ENCODE results near the gene ECHS1.
"Not testable (repeated sequence)": the region's sequence is repeated elsewhere in the genome, so short reads cannot be mapped to it uniquely, and the experiment has no call there.

The ECHS1 gene

GRCh38 chr10:133324857-133325260 is 48.3 kb downstream of the ECHS1 start:
- H3K27me3 ChIP-seq (replicated peaks; ENCODE audit: control insufficient read depth, insufficient read depth, low read length), result no peaks in the 10 kb centered on the region; the same call in 1 of the 2 replicates
- H3K36me3 ChIP-seq (ENCODE audit: control insufficient read depth, insufficient read depth, low read length), result no peaks in the 10 kb centered on the region
- no peak overlapping the region for H3K4me3 ChIP-seq (replicated peaks; ENCODE audit: low read depth, low read length)
- DNase-seq (ENCODE audit: extremely low read depth, insufficient read length), result no peak
- no peak for TF ChIP-seq CTCF (IDR thresholded peaks at IDR 0.05; ENCODE audit: insufficient read depth, low read length, poor library complexity, severe bottlenecking)

GRCh38 chr10:133324198-133324792 is 48.9 kb downstream of the ECHS1 start:
- H3K27me3 ChIP-seq (replicated peaks; ENCODE audit: control insufficient read depth, insufficient read depth, low read length), result no peaks in the 10 kb centered on the region; the same call in 1 of the 2 replicates
- no peak overlapping the region for H3K4me3 ChIP-seq (replicated peaks; ENCODE audit: low read depth, low read length)
- TF ChIP-seq CTCF (IDR thresholded peaks at IDR 0.05; ENCODE audit: insufficient read depth, low read length, poor library complexity, severe bottlenecking), result no peak
- H3K36me3 ChIP-seq (ENCODE audit: control insufficient read depth, insufficient read depth, low read length), result no peaks in the 10 kb centered on the region
- no peak for DNase-seq (ENCODE audit: extremely low read depth, insufficient read length)

GRCh38 chr10:133322064-133322709 is 51.0 kb downstream of the ECHS1 start:
- H3K27me3 ChIP-seq (replicated peaks; ENCODE audit: control insufficient read depth, insufficient read depth, low read length); H3K4me3 ChIP-seq (replicated peaks; ENCODE audit: low read depth, low read length); DNase-seq (ENCODE audit: extremely low read depth, insufficient read length); H3K36me3 ChIP-seq (ENCODE audit: control insufficient read depth, insufficient read depth, low read length): not testable (repeated sequence)

GRCh38 chr10:133320852-133321422 is 52.2 kb downstream of the ECHS1 start:
- DNase-seq (ENCODE audit: extremely low read depth, insufficient read length); H3K4me3 ChIP-seq (replicated peaks; ENCODE audit: low read depth, low read length); H3K36me3 ChIP-seq (ENCODE audit: control insufficient read depth, insufficient read depth, low read length); H3K27me3 ChIP-seq (replicated peaks; ENCODE audit: control insufficient read depth, insufficient read depth, low read length): not testable (repeated sequence)

GRCh38 chr10:133318494-133319127 is 54.5 kb downstream of the ECHS1 start:
- DNase-seq (ENCODE audit: extremely low read depth, insufficient read length), result peak; percentile 56
- Histone ChIP-seq H3K36me3 (ENCODE audit: control insufficient read depth, insufficient read depth, low read length) (no peaks in the 10 kb centered on the region), H3K4me3 (replicated peaks; ENCODE audit: low read depth, low read length) (peak overlapping the region; percentile 34), H3K27me3 (replicated peaks; ENCODE audit: control insufficient read depth, insufficient read depth, low read length) (no peaks in the 10 kb centered on the region)
- peak; percentile 68 for TF ChIP-seq CTCF (IDR thresholded peaks at IDR 0.05; ENCODE audit: insufficient read depth, low read length, poor library complexity, severe bottlenecking)

- DNase-seq (ENCODE audit: extremely low read depth, insufficient read length), result no peak
- H3K4me3 ChIP-seq (replicated peaks; ENCODE audit: low read depth, low read length), result no peak overlapping the region
- TF ChIP-seq CTCF (IDR thresholded peaks at IDR 0.05; ENCODE audit: insufficient read depth, low read length, poor library complexity, severe bottlenecking), result no peak
Measured at GRCh38 chr10:133316732-133317131, 56.4 kb downstream of the ECHS1 start.

More at GRCh38 chr10:133316732-133317131, 56.4 kb downstream of the ECHS1 start:
- Histone ChIP-seq H3K27me3 (replicated peaks; ENCODE audit: control insufficient read depth, insufficient read depth, low read length) (no peaks in the 10 kb centered on the region), H3K36me3 (ENCODE audit: control insufficient read depth, insufficient read depth, low read length) (peaks cover 2% of the 10 kb centered on the region)
